EH (cell line): ENCODE data around the gene STARD3.
A peak's percentile ranks its signal among the peaks of the same experiment; 100 is the strongest.
"Not testable (repeated sequence)": the region's sequence is repeated elsewhere in the genome, so short reads cannot be mapped to it uniquely, and the experiment has no call there.

Experiments
- DNase-seq: peaks from one replicate; pipeline ENCODE4 v3.0.0-alpha.2; 2015; ENCODE audit warnings: low read depth

STARD3 gene

GRCh38 chr17:39636927-39637736 lies at the start of gene STARD3:
STARD3 (plus strand) TSS chr17:39637144; CDS start chr17:39653532, 16,388 bp downstream.
- peak; percentile 86 for DNase-seq

GRCh38 chr17:39590180-39590579 lies 46.8 kb upstream of the STARD3 start:
- not testable (repeated sequence) for DNase-seq

DNA sequence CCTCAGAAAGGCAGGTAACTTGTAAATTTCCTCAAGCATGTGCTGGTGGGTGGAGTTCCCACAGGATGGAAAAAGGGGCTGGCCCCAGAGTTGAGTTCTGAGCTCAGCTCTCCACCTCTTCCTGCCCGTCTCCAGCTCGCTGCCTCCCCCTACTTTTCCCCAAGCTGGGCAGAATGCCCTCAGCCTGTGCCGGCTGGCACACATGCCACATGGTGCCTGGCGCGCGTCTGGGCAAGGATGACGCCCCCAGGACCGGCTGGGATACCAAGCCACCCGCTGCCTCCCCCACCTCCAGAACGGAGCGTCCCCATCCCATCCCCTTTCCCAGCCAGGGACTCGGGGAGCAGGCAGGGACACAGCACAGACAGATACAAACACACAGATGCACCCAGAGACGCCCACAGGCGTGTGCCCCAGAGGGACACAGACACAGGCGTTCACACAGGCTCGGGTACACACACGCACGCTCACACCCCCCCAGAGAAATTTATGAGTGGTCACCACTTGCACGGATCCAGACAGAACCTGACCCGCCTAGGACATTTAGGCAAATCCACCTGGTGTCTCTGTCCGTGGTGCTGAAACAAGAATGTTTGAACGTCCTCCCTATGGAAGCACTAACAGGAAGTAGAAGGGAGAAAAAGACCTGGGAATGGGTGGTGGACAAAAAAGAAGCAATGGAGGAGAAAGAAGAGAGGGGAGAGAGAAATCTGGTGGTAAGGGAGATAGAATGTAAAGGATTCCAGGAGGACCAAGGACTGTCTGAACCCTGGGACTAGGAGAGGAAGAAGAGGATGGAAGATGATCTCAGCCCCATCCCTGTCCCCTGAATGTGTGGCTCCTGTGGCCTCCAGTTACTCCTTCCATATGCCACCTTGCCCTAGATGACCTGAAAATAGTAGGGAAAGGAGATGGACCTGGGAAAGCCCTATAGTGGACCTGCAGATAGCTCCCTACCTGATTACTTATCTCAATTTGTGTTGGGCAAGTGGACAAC lies 44.7 kb upstream of the STARD3 start:
- DNase-seq = peak; percentile 57

- DNase-seq = no peak
These were observed 43.6 kb upstream of the STARD3 start for GRCh38 chr17:39593371-39593770.

DNA sequence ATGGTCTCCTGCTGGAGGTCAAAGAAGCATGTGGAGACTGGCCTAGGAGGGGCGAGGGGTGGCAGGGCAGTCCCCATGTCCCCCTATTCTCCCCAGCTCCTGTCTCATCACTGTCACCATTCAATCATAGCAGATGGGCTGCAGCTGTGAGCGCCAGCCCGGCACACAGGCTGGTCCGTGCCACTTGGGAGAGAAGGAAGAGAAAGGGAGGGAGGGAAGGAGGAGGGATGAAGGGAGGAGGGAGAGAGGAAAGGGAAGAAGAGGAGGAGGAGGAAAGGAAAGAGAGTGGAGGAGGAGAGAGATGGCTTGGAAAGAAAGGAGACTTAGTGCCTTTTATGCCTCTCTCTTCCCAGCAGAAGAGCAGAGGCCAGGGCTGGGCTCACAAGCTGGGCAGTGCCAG lies 41.6 kb upstream of the STARD3 start:
- DNase-seq = no peak

DNA sequence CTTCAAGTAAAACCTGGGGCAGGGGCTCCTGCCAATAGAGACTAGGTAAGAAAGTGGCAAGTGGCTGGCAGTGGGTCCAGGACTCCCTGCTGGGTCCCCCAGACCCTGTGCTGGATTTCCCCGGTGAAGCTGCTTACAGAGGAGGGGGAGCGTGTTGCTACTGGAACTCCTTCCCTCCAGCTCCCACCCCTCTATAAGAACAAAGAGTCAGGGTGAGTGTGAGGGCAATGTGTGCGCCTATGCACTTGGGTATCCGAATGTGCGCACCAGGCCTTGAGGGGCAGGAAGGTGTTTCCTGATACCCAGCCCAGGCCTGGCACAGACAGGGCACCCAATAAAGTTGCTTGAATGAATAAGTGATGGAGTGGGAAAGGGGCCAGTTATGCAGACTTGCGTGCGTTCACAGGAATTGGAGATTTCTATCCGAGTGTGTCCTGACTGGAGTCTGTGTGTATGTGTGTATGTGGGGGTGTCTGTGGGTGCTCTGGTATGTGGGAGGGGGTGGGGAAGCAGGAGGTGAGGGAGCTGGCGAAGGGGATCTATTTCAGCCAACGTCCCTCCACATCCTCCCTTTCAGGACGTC lies 40.9 kb upstream of the STARD3 start:
- DNase-seq = no peak

GRCh38 chr17:39596543-39597267 lies 40.2 kb upstream of the STARD3 start:
- no peak for DNase-seq

DNA sequence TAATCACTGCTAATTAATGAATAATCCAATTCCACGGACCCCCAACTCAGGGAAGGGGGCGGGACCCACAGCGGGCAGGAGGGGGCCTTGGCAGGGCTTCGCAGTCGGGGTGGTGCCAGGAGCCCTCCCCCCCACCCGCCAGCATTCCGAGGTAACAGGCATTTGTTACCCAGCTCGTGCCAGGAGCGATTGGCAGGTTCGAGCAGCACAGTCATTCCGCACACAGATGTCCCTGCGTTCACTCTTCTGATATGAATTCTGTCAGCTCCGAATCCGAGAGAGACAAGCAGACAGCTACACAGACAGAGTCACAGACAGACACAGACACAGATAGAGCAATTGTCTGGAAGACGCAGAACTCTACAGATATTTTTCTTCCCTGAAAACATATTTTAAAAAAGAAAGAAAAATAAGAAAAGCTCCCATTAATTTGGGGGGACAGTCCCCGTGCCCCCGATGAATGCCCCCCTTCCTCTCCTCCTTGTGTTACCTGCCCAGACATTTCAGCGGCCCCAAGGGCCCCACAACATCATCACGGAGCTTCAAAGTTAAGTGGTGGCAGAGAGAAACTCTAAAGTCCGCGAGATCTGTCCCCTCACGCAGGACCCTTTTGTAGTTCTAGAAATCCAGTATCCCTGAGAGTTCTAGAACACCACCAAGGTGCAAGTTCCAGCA lies 39.4 kb upstream of the STARD3 start:
- DNase-seq = no peak

GRCh38 chr17:39598047-39598481 lies 38.9 kb upstream of the STARD3 start:
- DNase-seq = no peak

GRCh38 chr17:39598630-39599003 lies 38.3 kb upstream of the STARD3 start:
- no peak for DNase-seq

- no peak for DNase-seq
These were observed 37.8 kb upstream of the STARD3 start for GRCh38 chr17:39599004-39599664.

DNA sequence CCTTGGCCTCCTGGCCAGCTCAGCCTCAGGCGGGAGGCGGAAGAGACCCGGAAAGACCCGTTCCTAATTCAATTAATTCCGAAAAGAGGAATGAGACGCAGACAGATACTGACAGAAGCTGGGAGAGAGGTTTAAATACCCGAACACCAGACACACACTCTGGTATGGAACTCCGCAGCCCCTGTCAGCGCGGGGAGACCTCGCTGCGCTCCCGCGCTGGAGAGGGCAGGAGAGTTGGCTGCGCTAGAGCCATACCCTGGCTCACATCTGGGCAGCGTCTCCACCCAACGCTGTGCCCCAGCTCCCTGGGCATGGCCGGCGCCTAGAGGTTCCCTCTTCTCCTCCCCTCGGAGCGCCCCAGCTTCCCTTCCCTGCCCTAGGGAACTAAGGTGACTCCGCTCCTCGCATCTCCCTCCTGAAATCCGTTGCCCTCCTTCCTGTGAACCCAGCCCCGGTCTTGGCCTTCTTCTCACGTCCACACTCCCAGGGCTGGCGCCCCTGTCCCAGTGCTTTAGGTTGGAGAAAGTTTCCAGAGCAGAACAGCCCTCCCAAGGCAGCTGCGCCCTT lies 37.2 kb upstream of the STARD3 start:
- no peak for DNase-seq

- DNase-seq = no peak
These were observed 36.5 kb upstream of the STARD3 start for GRCh38 chr17:39600288-39600996.

DNA sequence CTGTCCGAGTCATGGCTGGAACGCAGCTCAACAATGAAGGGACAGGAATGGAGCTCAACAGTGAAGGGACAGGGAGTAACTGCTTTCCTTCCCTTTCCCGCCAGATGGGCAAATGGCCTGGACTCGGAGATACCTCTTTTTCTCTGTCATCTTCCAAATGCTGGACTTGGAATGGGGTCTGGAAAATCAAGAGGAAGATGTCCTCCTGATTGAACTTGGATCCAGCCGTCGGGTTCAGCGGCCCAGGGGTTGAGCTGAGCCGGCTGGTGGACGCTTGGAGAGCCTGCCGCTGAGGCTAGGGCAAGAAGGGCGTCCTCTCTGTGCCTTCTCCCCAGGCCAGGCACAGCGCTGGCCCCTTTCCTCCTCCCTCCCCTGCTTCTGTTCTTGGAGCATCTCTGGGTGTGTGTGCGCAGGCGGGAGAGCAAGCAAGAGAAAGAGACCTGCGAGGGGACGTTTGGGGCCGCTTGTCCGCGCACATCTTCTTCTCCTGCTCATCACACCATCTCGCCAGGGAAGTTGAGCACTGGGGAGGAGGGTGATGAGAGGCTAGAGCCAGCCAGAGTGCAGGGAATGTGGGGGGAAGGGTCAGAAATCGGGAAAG lies 35.8 kb upstream of the STARD3 start:
- DNase-seq = no peak

- DNase-seq = no peak
These were observed 35.0 kb upstream of the STARD3 start for GRCh38 chr17:39601758-39602532.

GRCh38 chr17:39602533-39603303 lies 34.2 kb upstream of the STARD3 start:
- no peak for DNase-seq

DNA sequence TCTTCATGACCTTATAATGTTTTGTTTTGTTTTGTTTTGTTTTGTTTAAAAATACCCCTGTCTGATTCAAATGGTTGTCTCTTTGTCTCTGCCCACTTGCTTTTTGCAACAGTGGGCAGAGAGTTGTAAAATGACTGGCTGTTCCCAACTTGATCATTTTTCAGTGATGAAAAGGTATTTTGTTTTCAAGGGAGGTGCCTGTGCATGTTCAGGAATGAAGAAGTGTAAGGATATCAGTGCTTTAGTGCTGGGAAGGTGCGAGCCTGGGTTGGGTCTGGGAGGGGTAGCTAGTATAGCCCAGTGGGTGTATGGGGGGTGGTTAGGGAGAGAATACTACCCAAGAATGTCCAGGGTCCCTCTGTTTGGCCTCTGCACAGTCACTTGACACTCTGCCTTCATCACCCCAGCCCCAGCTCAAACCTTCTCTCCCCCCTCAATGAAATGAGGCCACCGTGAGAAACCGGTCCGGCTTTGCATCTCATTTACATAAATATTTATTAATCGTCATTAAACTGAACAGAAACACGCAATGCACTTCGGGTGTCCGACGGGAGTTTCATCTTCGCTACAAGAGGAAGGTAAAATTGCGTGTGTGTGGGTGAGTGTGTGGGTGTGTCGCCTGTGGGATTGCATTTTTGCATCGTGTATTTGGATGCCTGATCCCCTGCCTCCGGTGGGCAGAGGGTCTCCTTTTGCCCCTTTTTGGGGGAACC lies 33.5 kb upstream of the STARD3 start:
- DNase-seq = no peak
